GM23248 (cell line): ENCODE results near the gene PAPPA2. TPM values are rescaled to one million over a fixed set of nuclear protein-coding genes. Genes with fewer than 3 reads are reported as not detected.
A peak's percentile ranks its signal among the peaks of the same experiment; 100 is the strongest.

Source experiments
- DNase-seq: peaks from one replicate; pipeline ENCODE4 v3.0.0-alpha.2; 2015
- H2AFZ ChIP-seq: fragments of 200-600 bp; sonication (generic); 2 replicates; pipeline ENCODE4 v1.6.1; 2016; ENCODE audit warnings: antibody characterized with exemption
- H3F3A ChIP-seq: fragments of 200-600 bp; sonication (generic); 2 replicates; pipeline ENCODE4 v1.6.1; 2016; ENCODE audit warnings: mild to moderate bottlenecking, antibody characterized with exemption, mixed run types; ENCODE audit not compliant: insufficient read depth
- H3K27ac ChIP-seq: fragments of 200-600 bp; sonication (generic); 2 replicates; pipeline ENCODE4 v1.5.1; 2016; ENCODE audit warnings: mild to moderate bottlenecking
- H3K27me3 ChIP-seq: fragments of 200-600 bp; sonication (generic); replicated peaks from 2 replicates; pipeline ENCODE4 v1.6.1; 2016; ENCODE audit warnings: mild to moderate bottlenecking; ENCODE audit not compliant: insufficient read depth
- H3K36me3 ChIP-seq: fragments of 200-600 bp; sonication (generic); 2 replicates; pipeline ENCODE4 v1.6.1; 2016; ENCODE audit warnings: low read depth, mild to moderate bottlenecking
- H3K4me1 ChIP-seq: fragments of 200-600 bp; sonication (generic); 2 replicates; pipeline ENCODE4 v1.6.1; 2016; ENCODE audit warnings: mild to moderate bottlenecking; ENCODE audit not compliant: insufficient read depth
- H3K4me2 ChIP-seq: fragments of 200-600 bp; sonication (generic); one replicate; pipeline ENCODE4 v1.6.1; 2016; ENCODE audit warnings: mild to moderate bottlenecking; ENCODE audit not compliant: unreplicated experiment
- H3K4me3 ChIP-seq: fragments of 200-600 bp; sonication (generic); 2 replicates; pipeline ENCODE4 v1.5.1; 2016; ENCODE audit warnings: mild to moderate bottlenecking
- H3K79me2 ChIP-seq: fragments of 200-600 bp; sonication (generic); 2 replicates; pipeline ENCODE4 v1.6.1; 2016; ENCODE audit warnings: mild to moderate bottlenecking; ENCODE audit not compliant: insufficient read depth
- H3K9ac ChIP-seq: fragments of 200-600 bp; sonication (generic); 2 replicates; pipeline ENCODE4 v1.6.1; 2016; ENCODE audit warnings: mild to moderate bottlenecking
- H3K9me2 ChIP-seq: fragments of 200-600 bp; sonication (generic); 2 replicates; pipeline ENCODE4 v1.6.1; 2016; ENCODE audit warnings: mixed run types, mild to moderate bottlenecking, moderate library complexity; ENCODE audit not compliant: insufficient read depth
- H3K9me3 ChIP-seq: fragments of 200-600 bp; sonication (generic); one replicate; pipeline ENCODE4 v1.6.1; 2017; ENCODE audit warnings: low read depth
- H4K20me1 ChIP-seq: fragments of 200-600 bp; sonication (generic); 2 replicates; pipeline ENCODE4 v1.6.0; 2016; ENCODE audit not compliant: insufficient read depth
- EZH2 ChIP-seq: fragments of 200-600 bp; sonication (generic); IDR thresholded peaks from 2 replicates; pipeline ENCODE4 v1.6.1; 2018; ENCODE audit warnings: antibody characterized with exemption, mild to moderate bottlenecking; ENCODE audit not compliant: insufficient read depth, poor library complexity, severe bottlenecking
- EZH2phosphoT487 ChIP-seq: fragments of 200-600 bp; sonication (generic); IDR thresholded peaks from 2 replicates; pipeline ENCODE4 v1.6.1; 2018; ENCODE audit warnings: antibody characterized with exemption, moderate library complexity, mild to moderate bottlenecking, low read depth; ENCODE audit not compliant: insufficient read depth
- WGBS, 2 experiments: methylation state at CpG; one replicate each; pipeline ENCODE4 v1.1.6; 2015 to 2017; ENCODE audit warnings: low lambda C conversion rate in 2 of 2, low coverage in 1 of 2; ENCODE audit errors: missing lambda C conversion rate in 2 of 2; 5-methylcytosine and 5-hydroxymethylcytosine counted together
- in situ Hi-C: fragments of 300-500 bp; cut with MboI; formaldehyde crosslinking; loops from 2 replicates; pipeline ENCODE4 v1.15.0; 2020
- polyA plus RNA-seq: library from polyadenylated mRNA; unstranded; fragments of >200 nt; fragmentation: Nextera tagmentation; extraction: Ambion mirVana; gene quantifications from 2 replicates; pipeline ENCODE4 v1.2.1, GENCODE V29; 2016
- total RNA-seq: library from RNA; depleted of rRNA; stranded (reverse); fragments of >200 nt; shearing (Covaris generic); gene quantifications from 2 replicates; pipeline ENCODE4 v1.2.3, GENCODE V29; 2014

Gene PAPPA2
- total and polyA plus RNA-seq, 2 experiments from 2014 or later: 3.9 to 8.1 TPM

GRCh38 chr1:176779992-176780328 lies 317.0 kb downstream of the PAPPA2 start:
- 62 to 81% methylated on average over 1 of the region's 1 CpG for WGBS, 2 experiments

GRCh38 chr1:176783309-176783708 lies 320.3 kb downstream of the PAPPA2 start:
- no peaks in the 10 kb centered on the region for H4K20me1 ChIP-seq
- DNase-seq: no peak
- H3K4me1 ChIP-seq: peaks cover 22% of the 10 kb centered on the region
- H3F3A ChIP-seq: peaks cover 13% of the 10 kb centered on the region
- no peaks in the 10 kb centered on the region for H3K36me3 ChIP-seq
- 43 to 44% methylated on average over 5 of the region's 5 CpGs for WGBS, 2 experiments
- TF ChIP-seq EZH2 (no peak), EZH2phosphoT487 (no peak)
- no peak overlapping the region for H3K27ac ChIP-seq
- H3K79me2 ChIP-seq: no peaks in the 10 kb centered on the region
- no peak overlapping the region for H2AFZ ChIP-seq
- no peak overlapping the region for H3K9ac ChIP-seq
- no peaks in the 10 kb centered on the region for H3K9me3 ChIP-seq
- H3K4me3 ChIP-seq: no peak overlapping the region
- no peaks in the 10 kb centered on the region for H3K27me3 ChIP-seq
- in situ Hi-C loops: no loop called here
- H3K4me2 ChIP-seq: no peak overlapping the region
- H3K9me2 ChIP-seq: no peaks in the 10 kb centered on the region

More at GRCh38 chr1:176779992-176780328, 317.0 kb downstream of the PAPPA2 start:
- Histone ChIP-seq H3K4me1 (peaks cover 12% of the 10 kb centered on the region), H3K4me3 (no peak overlapping the region), H2AFZ (no peak overlapping the region), H3F3A (peaks cover 13% of the 10 kb centered on the region), H3K79me2 (no peaks in the 10 kb centered on the region), H3K9me3 (no peaks in the 10 kb centered on the region), H3K9ac (no peak overlapping the region), H3K27ac (no peak overlapping the region), H3K27me3 (no peaks in the 10 kb centered on the region), H3K9me2 (no peaks in the 10 kb centered on the region), H3K36me3 (no peaks in the 10 kb centered on the region), H3K4me2 (no peak overlapping the region), H4K20me1 (no peaks in the 10 kb centered on the region)
- no peak for DNase-seq
- in situ Hi-C loops: no loop called here
- TF ChIP-seq EZH2phosphoT487 (no peak), EZH2 (no peak)

GRCh38 chr1:176785056-176785455 lies 322.1 kb downstream of the PAPPA2 start:
- no peak for DNase-seq
- TF ChIP-seq EZH2phosphoT487: no peak
- no peak for TF ChIP-seq EZH2

GRCh38 chr1:176785791-176786190 lies 322.8 kb downstream of the PAPPA2 start:
- H4K20me1 ChIP-seq: no peaks in the 10 kb centered on the region
- no peaks in the 10 kb centered on the region for H3K9me2 ChIP-seq
- H3K4me2 ChIP-seq: no peak overlapping the region
- DNase-seq: peak; percentile 6
- no peaks in the 10 kb centered on the region for H3K79me2 ChIP-seq
- 3 to 7% methylated on average over 5 of the region's 5 CpGs for WGBS, 2 experiments
- H3K4me1 ChIP-seq: peaks cover 25% of the 10 kb centered on the region
- H3K9ac ChIP-seq: no peak overlapping the region
- peak overlapping the region; percentile 63 for H2AFZ ChIP-seq
- H3F3A ChIP-seq: peaks cover 14% of the 10 kb centered on the region
- no peak for TF ChIP-seq EZH2phosphoT487
- no peak for TF ChIP-seq EZH2
- no peaks in the 10 kb centered on the region for H3K36me3 ChIP-seq
- no peak overlapping the region for H3K27ac ChIP-seq
- H3K9me3 ChIP-seq: no peaks in the 10 kb centered on the region
- H3K4me3 ChIP-seq: no peak overlapping the region
- no peaks in the 10 kb centered on the region for H3K27me3 ChIP-seq
- in situ Hi-C loops: no loop called here

More at GRCh38 chr1:176785056-176785455, 322.1 kb downstream of the PAPPA2 start:
- Histone ChIP-seq H3K79me2 (no peaks in the 10 kb centered on the region), H3K4me2 (no peak overlapping the region), H3K9me2 (no peaks in the 10 kb centered on the region), H3K36me3 (no peaks in the 10 kb centered on the region), H3F3A (peaks cover 6% of the 10 kb centered on the region; the same call in 1 of the 2 replicates), H3K27me3 (no peaks in the 10 kb centered on the region), H3K27ac (no peak overlapping the region), H3K9ac (no peak overlapping the region), H3K4me3 (no peak overlapping the region), H4K20me1 (no peaks in the 10 kb centered on the region), H2AFZ (no peak overlapping the region), H3K9me3 (no peaks in the 10 kb centered on the region), H3K4me1 (peaks cover 18% of the 10 kb centered on the region)
- in situ Hi-C loops: no loop called here
- 85 to 88% methylated on average over 6 of the region's 6 CpGs for WGBS, 2 experiments

- Histone ChIP-seq H3K36me3 (no peaks in the 10 kb centered on the region), H3K9me2 (no peaks in the 10 kb centered on the region), H3K9me3 (no peaks in the 10 kb centered on the region), H2AFZ (peak overlapping the region; percentile 63), H3K79me2 (no peaks in the 10 kb centered on the region), H3F3A (peaks cover 15% of the 10 kb centered on the region), H3K4me3 (no peak overlapping the region), H3K4me2 (no peak overlapping the region), H3K27ac (no peak overlapping the region), H3K9ac (no peak overlapping the region), H3K27me3 (no peaks in the 10 kb centered on the region), H4K20me1 (no peaks in the 10 kb centered on the region), H3K4me1 (peaks cover 30% of the 10 kb centered on the region)
- in situ Hi-C loops: no loop called here
- TF ChIP-seq EZH2phosphoT487 (no peak), EZH2 (no peak)
- peak; percentile 49 for DNase-seq
- WGBS, 2 experiments: 33 to 37% methylated on average over 4 of the region's 4 CpGs
Observed at GRCh38 chr1:176786274-176786673, 323.3 kb downstream of the PAPPA2 start.
